Mesenchymal stem cell (in vitro differentiated cells and primary cell): ENCODE data around the gene NTRK1.

Experiments
- DNase-seq: peaks from one replicate; pipeline ENCODE4 v3.0.0-alpha.2; 2013
- H2AFZ ChIP-seq: one replicate; pipeline ENCODE4 v1.6.1; 2013; ENCODE audit warnings: low read depth, mild to moderate bottlenecking, control low read depth, inconsistent platforms, low read length, moderate library complexity
- H2AK5ac ChIP-seq: 2 replicates; pipeline ENCODE4 v1.6.1; 2013; ENCODE audit warnings: low read length, moderate library complexity, mild to moderate bottlenecking, inconsistent platforms; ENCODE audit not compliant: severe bottlenecking
- H2BK120ac ChIP-seq: one replicate; pipeline ENCODE4 v1.6.1; 2013; ENCODE audit warnings: low read depth, mild to moderate bottlenecking, inconsistent platforms, low read length, moderate library complexity
- H2BK12ac ChIP-seq, 2 experiments: one replicate each; pipeline ENCODE4 v1.6.1; 2013; ENCODE audit warnings: inconsistent platforms in 2 of 2, low read length in 2 of 2, mild to moderate bottlenecking in 2 of 2, moderate library complexity in 2 of 2, control low read depth in 1 of 2
- H2BK15ac ChIP-seq: one replicate; pipeline ENCODE4 v1.6.1; 2013; ENCODE audit warnings: mild to moderate bottlenecking, low read depth, inconsistent platforms; ENCODE audit not compliant: poor library complexity, severe bottlenecking
- H2BK5ac ChIP-seq: 2 replicates; pipeline ENCODE4 v1.6.1; 2013; ENCODE audit warnings: low read depth, mild to moderate bottlenecking, low read length, control low read depth, inconsistent platforms; ENCODE audit not compliant: poor library complexity, severe bottlenecking
- H3K14ac ChIP-seq, 2 experiments: one replicate each; pipeline ENCODE4 v1.6.1; 2013; ENCODE audit warnings: inconsistent platforms in 2 of 2, low read length in 2 of 2, control low read depth in 1 of 2, mild to moderate bottlenecking in 1 of 2, moderate library complexity in 1 of 2
- H3K18ac ChIP-seq, 2 experiments: one replicate each; pipeline ENCODE4 v1.6.1; 2013; ENCODE audit warnings: inconsistent platforms in 2 of 2, low read length in 2 of 2, control low read depth in 1 of 2, low read depth in 1 of 2, mild to moderate bottlenecking in 1 of 2
- H3K23ac ChIP-seq, 2 experiments: one replicate each; pipeline ENCODE4 v1.6.1; 2013; ENCODE audit warnings: inconsistent platforms in 2 of 2, low read length in 2 of 2, mild to moderate bottlenecking in 2 of 2, moderate library complexity in 2 of 2, control low read depth in 1 of 2
- H3K27ac ChIP-seq: 2 replicates; pipeline ENCODE4 v1.5.1; 2013; ENCODE audit warnings: mild to moderate bottlenecking, moderate library complexity, low read length, control low read depth, inconsistent platforms; ENCODE audit not compliant: poor library complexity, severe bottlenecking
- H3K27me3 ChIP-seq, 2 experiments: 2 replicates each; pipeline versions ENCODE4 v1.6.1 to v1.7.0; 2013; ENCODE audit warnings: low read length in 2 of 2, mild to moderate bottlenecking in 2 of 2, moderate library complexity in 2 of 2, control low read depth in 1 of 2, inconsistent platforms in 1 of 2; ENCODE audit not compliant: control insufficient read depth in 1 of 2, insufficient read depth in 1 of 2
- H3K36me3 ChIP-seq, 2 experiments: 2 replicates each; pipeline versions ENCODE4 v1.6.1 to v1.7.0; 2013; ENCODE audit warnings: low read length in 2 of 2, control low read depth in 1 of 2, inconsistent platforms in 1 of 2, low read depth in 1 of 2, mild to moderate bottlenecking in 1 of 2; ENCODE audit not compliant: insufficient read depth in 2 of 2, control insufficient read depth in 1 of 2
- H3K4ac ChIP-seq, 2 experiments: one replicate each; pipeline ENCODE4 v1.6.1; 2013; ENCODE audit warnings: inconsistent platforms in 2 of 2, low read length in 2 of 2, mild to moderate bottlenecking in 2 of 2, moderate library complexity in 2 of 2, control low read depth in 1 of 2, low read depth in 1 of 2
- H3K4me1 ChIP-seq: 2 replicates; pipeline ENCODE4 v1.6.1; 2013; ENCODE audit warnings: low read depth, low read length, control low read depth; ENCODE audit not compliant: control insufficient read depth, insufficient read depth
- H3K4me2 ChIP-seq: 2 replicates; pipeline ENCODE4 v1.6.1; 2013; ENCODE audit warnings: low read length, mild to moderate bottlenecking, inconsistent platforms; ENCODE audit not compliant: poor library complexity, severe bottlenecking
- H3K4me3 ChIP-seq, 2 experiments: 2 replicates each; pipeline versions ENCODE4 v1.5.1 to v1.7.0; 2013; ENCODE audit warnings: low read length in 2 of 2, mild to moderate bottlenecking in 2 of 2, control low read depth in 1 of 2, low read depth in 1 of 2; ENCODE audit not compliant: insufficient read depth in 1 of 2
- H3K79me1 ChIP-seq: replicated peaks from 2 replicates; pipeline ENCODE4 v1.6.1; 2013; ENCODE audit warnings: mild to moderate bottlenecking, control low read depth, low read length, inconsistent platforms; ENCODE audit not compliant: poor library complexity, severe bottlenecking
- H3K9ac ChIP-seq: 2 replicates; pipeline ENCODE4 v1.7.0; 2013; ENCODE audit warnings: mild to moderate bottlenecking, low read length, moderate library complexity
- H3K9me3 ChIP-seq: 2 replicates; pipeline ENCODE4 v1.7.0; 2013; ENCODE audit warnings: mild to moderate bottlenecking, low read length; ENCODE audit not compliant: control insufficient read depth
- H4K8ac ChIP-seq: one replicate; pipeline ENCODE4 v1.6.1; 2013; ENCODE audit warnings: inconsistent platforms, mild to moderate bottlenecking, low read length, moderate library complexity
- H4K91ac ChIP-seq: one replicate; pipeline ENCODE4 v1.6.1; 2013; ENCODE audit warnings: mild to moderate bottlenecking, low read length, inconsistent platforms
- WGBS: methylation state at CpG from one replicate; pipeline ENCODE4 v1.1.7; 2013; ENCODE audit warnings: mixed read lengths; 5-methylcytosine and 5-hydroxymethylcytosine counted together

Gene NTRK1

DNA sequence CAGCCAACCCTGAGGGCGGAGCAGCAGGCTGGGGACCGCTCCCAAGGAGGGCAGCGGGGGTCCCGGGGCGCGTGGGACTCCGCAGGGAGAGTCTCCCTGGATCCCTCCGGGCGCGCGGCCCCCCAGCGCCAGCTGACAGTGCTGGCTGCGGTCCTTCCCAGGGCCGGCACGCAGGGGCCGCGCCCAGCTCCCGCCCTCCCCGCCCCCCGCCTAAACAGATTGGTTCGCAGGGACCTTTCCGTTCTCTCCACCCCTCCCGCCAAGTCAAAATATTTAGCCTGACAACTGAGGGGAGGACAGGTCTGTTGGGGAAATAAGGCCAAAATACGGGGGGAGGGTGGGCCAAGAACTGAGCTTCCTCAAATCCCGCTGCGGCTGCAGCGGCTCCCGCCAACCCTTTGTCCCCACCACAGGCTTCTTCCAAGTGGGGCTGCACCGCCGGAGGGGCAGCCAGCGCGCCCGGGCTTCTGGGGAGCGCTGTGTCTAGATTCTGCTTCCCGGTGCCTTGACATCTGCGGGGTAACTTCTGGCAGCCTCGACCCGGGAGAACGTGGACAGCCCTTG lies 1.6 kb upstream of the NTRK1 start, which contains the start of gene INSRR:
TSS of gene INSRR (minus strand) at position 159 of the 564 bp plus-strand sequence. CDS start 496 bp downstream, outside the sequence.
- Histone ChIP-seq H2BK120ac (no peak within 1 kb of the TSS), H3K14ac (no peak within 1 kb of the TSS), H2BK12ac (no peak within 1 kb of the TSS), H3K27me3 (peaks cover 78 to 83% of the 10 kb centered on the region in 2 experiments), H2BK5ac (no peak within 1 kb of the TSS), H2BK15ac (peak within 1 kb of the TSS; percentile 37), H3K79me1 (no peaks in the 10 kb centered on the region), H4K91ac (no peak within 1 kb of the TSS), H3K36me3 (no peaks in the 10 kb centered on the region), H3K4me2 (peak within 1 kb of the TSS; percentile 62), H3K23ac (peak within 1 kb of the TSS; percentile 15 to 57), H3K4ac (no peak within 1 kb of the TSS), H3K4me1 (peaks cover 26% of the 10 kb centered on the region), H4K8ac (no peak within 1 kb of the TSS), H2AK5ac (no peak within 1 kb of the TSS), H3K9ac (peak within 1 kb of the TSS; percentile 49), H3K9me3 (no peaks in the 10 kb centered on the region), H3K27ac (no peak within 1 kb of the TSS), H3K18ac (no peak within 1 kb of the TSS), H2AFZ (no peak within 1 kb of the TSS), H3K4me3 (peak within 1 kb of the TSS in 1 of 2 experiments; percentile 77)
- WGBS: 2% methylated on average over 20 of the region's 39 CpGs
- no peak for DNase-seq

GRCh38 chr1:156859523-156860112 lies 1.0 kb upstream of the NTRK1 start:
- Histone ChIP-seq H3K4me2 (peak overlapping the region; percentile 62), H2BK120ac (no peak overlapping the region), H3K79me1 (no peaks in the 10 kb centered on the region), H3K9ac (peak overlapping the region; percentile 49), H3K23ac (no peak overlapping the region), H3K4me1 (peaks cover 26% of the 10 kb centered on the region), H2AFZ (no peak overlapping the region), H4K91ac (no peak overlapping the region), H3K4me3 (peak overlapping the region in 1 of 2 experiments; percentile 77), H3K14ac (no peak overlapping the region), H3K27me3 (peaks cover 79 to 83% of the 10 kb centered on the region in 2 experiments), H2BK15ac (no peak overlapping the region), H3K9me3 (no peaks in the 10 kb centered on the region), H4K8ac (no peak overlapping the region), H3K27ac (no peak overlapping the region), H3K36me3 (no peaks in the 10 kb centered on the region), H2BK12ac (no peak overlapping the region), H2AK5ac (no peak overlapping the region), H2BK5ac (no peak overlapping the region), H3K18ac (no peak overlapping the region), H3K4ac (no peak overlapping the region)
- DNase-seq: peak; percentile 25
- 14% methylated on average over 29 of the region's 33 CpGs for WGBS

DNA sequence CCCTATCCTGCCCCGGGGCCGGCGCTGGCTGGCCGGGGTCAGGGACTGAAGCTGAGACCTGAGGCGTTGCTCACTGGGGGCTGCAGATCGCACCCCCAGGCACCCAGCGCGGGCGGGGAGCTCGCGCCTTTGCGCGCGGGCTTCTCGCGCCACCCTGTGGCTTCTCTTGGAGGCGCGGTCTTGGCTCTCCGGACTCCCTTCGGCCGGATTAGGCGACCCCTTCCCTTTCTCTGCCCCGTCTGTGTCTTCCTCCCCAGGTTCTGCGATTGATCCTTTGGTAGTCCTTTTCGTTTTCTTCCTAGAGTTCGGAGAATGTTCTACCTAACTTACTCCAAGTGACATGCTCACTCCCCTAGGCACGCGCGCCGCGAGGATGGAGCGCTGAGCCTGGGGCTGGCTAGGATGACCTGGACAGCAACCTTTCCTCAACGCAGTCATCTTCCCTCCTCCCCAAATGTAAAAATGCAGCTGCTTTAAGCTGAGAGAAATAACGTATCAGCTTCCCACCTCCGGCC lies 495 bp upstream of the NTRK1 start:
- Histone ChIP-seq H3K4me3 (peak overlapping the region in 1 of 2 experiments; percentile 77), H3K79me1 (no peaks in the 10 kb centered on the region), H4K8ac (no peak overlapping the region), H2AK5ac (no peak overlapping the region), H4K91ac (no peak overlapping the region), H2AFZ (no peak overlapping the region), H3K9me3 (no peaks in the 10 kb centered on the region), H2BK5ac (no peak overlapping the region), H2BK15ac (no peak overlapping the region), H3K27ac (no peak overlapping the region), H3K27me3 (peaks cover 84 to 87% of the 10 kb centered on the region in 2 experiments), H3K18ac (no peak overlapping the region), H3K4me1 (peaks cover 26% of the 10 kb centered on the region), H3K4ac (no peak overlapping the region), H3K9ac (peak overlapping the region; percentile 49), H3K36me3 (no peaks in the 10 kb centered on the region), H2BK12ac (no peak overlapping the region), H2BK120ac (no peak overlapping the region), H3K4me2 (peak overlapping the region; percentile 62), H3K23ac (no peak overlapping the region), H3K14ac (no peak overlapping the region)
- peak; percentile 56 for DNase-seq
- WGBS: 1% methylated on average over 35 of the region's 35 CpGs

GRCh38 chr1:156862584-156862983 lies 1.9 kb downstream of the NTRK1 start:
- H3K79me1 ChIP-seq: no peaks in the 10 kb centered on the region
- no peak overlapping the region for H4K91ac ChIP-seq
- peaks cover 80% of the 10 kb centered on the region in 2 experiments for H3K27me3 ChIP-seq
- H3K4me3 ChIP-seq: no peak overlapping the region
- no peak overlapping the region for H3K18ac ChIP-seq
- no peak overlapping the region for H3K27ac ChIP-seq
- no peak overlapping the region for H3K4me2 ChIP-seq
- no peak overlapping the region for H2AFZ ChIP-seq
- no peak overlapping the region for H3K14ac ChIP-seq
- H3K36me3 ChIP-seq: no peaks in the 10 kb centered on the region
- no peak overlapping the region for H3K23ac ChIP-seq
- peaks cover 30% of the 10 kb centered on the region for H3K4me1 ChIP-seq
- no peak for DNase-seq
- H3K9me3 ChIP-seq: no peaks in the 10 kb centered on the region
- no peak overlapping the region for H2BK120ac ChIP-seq
- no peak overlapping the region for H2BK5ac ChIP-seq
- H4K8ac ChIP-seq: no peak overlapping the region
- no peak overlapping the region for H2BK15ac ChIP-seq
- whole genome bisulfite sequencing: 74% methylated on average over 4 of the region's 6 CpGs
- H3K4ac ChIP-seq: no peak overlapping the region
- no peak overlapping the region for H2BK12ac ChIP-seq
- no peak overlapping the region for H3K9ac ChIP-seq
- H2AK5ac ChIP-seq: no peak overlapping the region
